Suprapubic skin (tissue), 4 donors: ENCODE results near the gene PRSS37. TPM values are rescaled to one million over a fixed set of nuclear protein-coding genes. Genes with fewer than 3 reads are reported as not detected.

ENCODE experiments used
- DNase-seq, 2 donors: peaks; one replicate each; pipeline ENCODE4 v3.0.0-alpha.2; 2019; ENCODE audit warnings: low spot score in 2 of 2
- H3K27ac ChIP-seq: fragments of 200-600 bp; sonication (generic); one replicate; pipeline ENCODE4 v1.5.1; 2019
- H3K27me3 ChIP-seq: fragments of 200-600 bp; sonication (generic); one replicate; pipeline ENCODE4 v1.5.1; 2019
- H3K36me3 ChIP-seq: fragments of 200-600 bp; sonication (generic); one replicate; pipeline ENCODE4 v1.5.1; 2019
- H3K4me1 ChIP-seq: fragments of 200-600 bp; sonication (generic); one replicate; pipeline ENCODE4 v1.5.1; 2019
- H3K4me3 ChIP-seq: fragments of 200-600 bp; sonication (generic); one replicate; pipeline ENCODE4 v1.5.1; 2019; ENCODE audit warnings: mild to moderate bottlenecking
- H3K9me3 ChIP-seq: fragments of 200-600 bp; sonication (generic); one replicate; pipeline ENCODE4 v1.5.1; 2019
- EP300 ChIP-seq: sonication (generic); formaldehyde crosslinking; IDR thresholded peaks from one replicate; pipeline ENCODE4 v1.6.1; 2017; ENCODE audit warnings: antibody characterized with exemption
- POLR2A ChIP-seq, 2 donors: fragments of 450-650 bp; IDR thresholded peaks; one replicate each; pipeline ENCODE4 v1.6.1; 2017; ENCODE audit warnings: antibody characterized with exemption in 2 of 2, mild to moderate bottlenecking in 2 of 2, moderate library complexity in 2 of 2
- POLR2AphosphoS5 ChIP-seq, 3 donors: sonication (generic); formaldehyde crosslinking; IDR thresholded peaks; one replicate each; pipeline ENCODE4 v1.6.1; 2017; ENCODE audit warnings: antibody characterized with exemption in 3 of 3
- WGBS: methylation state at CpG from one replicate; pipeline ENCODE4 v1.1.5; 2018; 5-methylcytosine and 5-hydroxymethylcytosine counted together
- total RNA-seq, 4 donors: library from RNA; depleted of rRNA; stranded (reverse); fragments of >200 nt; gene quantifications; one replicate each; pipeline ENCODE4 v1.1.0, GENCODE V29; 2016
- TF ChIP-seq, protein P1 (sequence below), 2 donors: fragments of 200-600 bp in 1 of 2; fragments of 450-650 bp in 1 of 2; sonication (generic) in 1 of 2; IDR thresholded peaks; one replicate each; pipeline ENCODE4 v1.5.1; 2016 to 2019; ENCODE audit warnings: antibody characterized with exemption in 2 of 2, mild to moderate bottlenecking in 1 of 2, moderate library complexity in 1 of 2

Gene PRSS37
- total RNA-seq, 4 donors from 2014 or later = not detected

DNA sequence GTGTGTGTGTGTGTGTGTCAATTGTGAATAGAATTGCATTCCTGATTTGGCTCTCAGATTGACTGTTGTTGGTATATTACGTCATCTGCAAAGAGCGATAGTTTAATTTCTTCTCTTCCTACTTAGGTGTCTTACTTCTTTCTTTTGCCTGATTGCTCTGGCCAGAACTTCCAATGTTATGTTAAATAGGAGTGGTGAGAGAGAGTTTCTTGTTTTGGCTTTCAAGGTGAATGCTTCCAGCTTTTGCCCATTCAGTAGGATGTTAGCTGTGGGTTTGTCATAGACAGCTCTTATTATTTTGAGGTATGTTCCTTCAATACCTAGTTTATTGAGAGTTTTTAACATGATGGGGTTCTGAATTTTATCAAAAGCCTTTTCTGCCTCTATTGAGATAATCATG lies 34.2 kb upstream of the PRSS37 start:
- DNase-seq = no peak
- WGBS = 74% methylated on average over 2 of the region's 2 CpGs

DNA sequence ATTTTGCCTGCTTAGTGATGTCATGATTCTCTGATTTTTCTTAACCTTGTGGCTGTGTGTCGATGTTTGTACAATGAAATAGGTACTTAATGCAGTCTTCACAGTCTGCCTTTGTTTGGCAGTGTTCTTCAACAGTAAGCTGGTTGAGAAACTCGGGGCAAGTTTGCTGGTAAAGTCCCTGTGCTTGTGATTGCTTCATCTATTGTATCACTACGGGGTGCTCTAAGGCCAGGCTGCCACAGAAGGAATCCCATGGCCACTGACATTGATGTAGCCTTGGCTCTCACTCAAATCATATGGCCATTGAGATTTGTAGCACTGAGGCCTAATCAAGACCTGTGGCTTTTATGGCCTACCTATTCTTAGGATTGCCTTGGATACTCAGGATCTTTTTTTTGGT lies 33.5 kb upstream of the PRSS37 start:
- H3K4me3 ChIP-seq = no peak overlapping the region
- H3K9me3 ChIP-seq = peaks cover 5% of the 10 kb centered on the region
- no peaks in the 10 kb centered on the region for H3K36me3 ChIP-seq
- no peak overlapping the region for H3K27ac ChIP-seq
- TF ChIP-seq, protein P1, sequence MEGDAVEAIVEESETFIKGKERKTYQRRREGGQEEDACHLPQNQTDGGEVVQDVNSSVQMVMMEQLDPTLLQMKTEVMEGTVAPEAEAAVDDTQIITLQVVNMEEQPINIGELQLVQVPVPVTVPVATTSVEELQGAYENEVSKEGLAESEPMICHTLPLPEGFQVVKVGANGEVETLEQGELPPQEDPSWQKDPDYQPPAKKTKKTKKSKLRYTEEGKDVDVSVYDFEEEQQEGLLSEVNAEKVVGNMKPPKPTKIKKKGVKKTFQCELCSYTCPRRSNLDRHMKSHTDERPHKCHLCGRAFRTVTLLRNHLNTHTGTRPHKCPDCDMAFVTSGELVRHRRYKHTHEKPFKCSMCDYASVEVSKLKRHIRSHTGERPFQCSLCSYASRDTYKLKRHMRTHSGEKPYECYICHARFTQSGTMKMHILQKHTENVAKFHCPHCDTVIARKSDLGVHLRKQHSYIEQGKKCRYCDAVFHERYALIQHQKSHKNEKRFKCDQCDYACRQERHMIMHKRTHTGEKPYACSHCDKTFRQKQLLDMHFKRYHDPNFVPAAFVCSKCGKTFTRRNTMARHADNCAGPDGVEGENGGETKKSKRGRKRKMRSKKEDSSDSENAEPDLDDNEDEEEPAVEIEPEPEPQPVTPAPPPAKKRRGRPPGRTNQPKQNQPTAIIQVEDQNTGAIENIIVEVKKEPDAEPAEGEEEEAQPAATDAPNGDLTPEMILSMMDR (IDR thresholded peaks at IDR 0.05) = no peak
- TF ChIP-seq POLR2AphosphoS5 (IDR thresholded peaks at IDR 0.05) (no peak), POLR2A (IDR thresholded peaks at IDR 0.05) (no peak), EP300 (no peak)
- no peak for DNase-seq
- H3K27me3 ChIP-seq = no peaks in the 10 kb centered on the region
- 56% methylated on average over 3 of the region's 3 CpGs for WGBS
- no peaks in the 10 kb centered on the region for H3K4me1 ChIP-seq

More for the DNA sequence above, 34.2 kb upstream of the PRSS37 start:
- TF ChIP-seq POLR2A (IDR thresholded peaks at IDR 0.05) = no peak
- no peak for TF ChIP-seq POLR2AphosphoS5 (IDR thresholded peaks at IDR 0.05)
- no peak for TF ChIP-seq EP300
- TF ChIP-seq, protein P1 (IDR thresholded peaks at IDR 0.05) = no peak
- Histone ChIP-seq H3K36me3 (no peaks in the 10 kb centered on the region), H3K27ac (no peak overlapping the region), H3K4me1 (no peaks in the 10 kb centered on the region), H3K9me3 (peaks cover 5% of the 10 kb centered on the region), H3K27me3 (no peaks in the 10 kb centered on the region), H3K4me3 (no peak overlapping the region)

DNA sequence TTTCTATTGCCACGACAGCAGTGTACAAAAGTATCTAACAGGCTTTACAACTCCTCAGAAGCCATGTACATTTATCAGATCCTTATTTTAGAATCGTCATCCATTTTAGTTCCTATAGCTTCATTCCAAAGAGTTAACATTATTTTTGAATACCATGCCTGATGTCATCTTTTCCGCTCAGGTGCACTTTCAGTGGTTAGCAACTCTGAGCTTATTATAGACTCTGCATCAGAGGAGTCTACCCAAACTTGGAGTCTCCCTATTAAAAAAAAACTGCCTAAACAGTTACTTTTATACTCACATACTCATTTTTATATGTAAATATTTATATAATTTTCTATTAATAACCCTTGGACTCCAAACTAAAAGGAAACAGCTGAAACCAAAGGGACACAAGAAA lies 31.6 kb upstream of the PRSS37 start:
- Histone ChIP-seq H3K36me3 (no peaks in the 10 kb centered on the region), H3K4me3 (no peak overlapping the region), H3K27me3 (no peaks in the 10 kb centered on the region), H3K9me3 (no peaks in the 10 kb centered on the region), H3K27ac (no peak overlapping the region), H3K4me1 (no peaks in the 10 kb centered on the region)
- TF ChIP-seq EP300 (no peak), POLR2A (IDR thresholded peaks at IDR 0.05) (no peak), POLR2AphosphoS5 (IDR thresholded peaks at IDR 0.05) (no peak)
- TF ChIP-seq, protein P1 (IDR thresholded peaks at IDR 0.05) = no peak
- WGBS = 80% methylated on average over 3 of the region's 3 CpGs
- no peak for DNase-seq

DNA sequence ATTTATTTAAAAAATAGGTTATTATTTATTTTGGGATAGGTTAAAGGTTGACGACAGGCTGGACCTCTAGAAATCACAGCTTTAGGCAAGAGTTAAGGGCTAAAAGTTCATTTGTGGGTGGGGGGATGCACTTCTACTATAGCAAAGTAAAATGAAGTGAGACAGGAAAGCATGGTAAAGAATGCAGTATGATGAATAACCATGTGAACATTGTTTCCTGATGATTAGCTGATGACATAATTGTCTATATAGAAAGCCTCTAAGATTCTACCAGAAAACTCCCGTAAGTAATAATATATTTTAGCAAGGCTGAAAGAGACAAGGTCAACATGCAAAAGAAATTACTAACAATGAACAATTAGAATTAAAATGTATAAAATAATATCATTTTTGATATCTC lies 25.7 kb upstream of the PRSS37 start:
- WGBS = 89% methylated on average over 2 of the region's 2 CpGs
- Histone ChIP-seq H3K4me3 (no peak overlapping the region), H3K36me3 (no peaks in the 10 kb centered on the region), H3K9me3 (no peaks in the 10 kb centered on the region), H3K27me3 (no peaks in the 10 kb centered on the region), H3K27ac (no peak overlapping the region), H3K4me1 (no peaks in the 10 kb centered on the region)
- DNase-seq = no peak
- TF ChIP-seq, protein P1 (IDR thresholded peaks at IDR 0.05) = no peak
- no peak for TF ChIP-seq EP300
- no peak for TF ChIP-seq POLR2A (IDR thresholded peaks at IDR 0.05)
- TF ChIP-seq POLR2AphosphoS5 (IDR thresholded peaks at IDR 0.05) = no peak

DNA sequence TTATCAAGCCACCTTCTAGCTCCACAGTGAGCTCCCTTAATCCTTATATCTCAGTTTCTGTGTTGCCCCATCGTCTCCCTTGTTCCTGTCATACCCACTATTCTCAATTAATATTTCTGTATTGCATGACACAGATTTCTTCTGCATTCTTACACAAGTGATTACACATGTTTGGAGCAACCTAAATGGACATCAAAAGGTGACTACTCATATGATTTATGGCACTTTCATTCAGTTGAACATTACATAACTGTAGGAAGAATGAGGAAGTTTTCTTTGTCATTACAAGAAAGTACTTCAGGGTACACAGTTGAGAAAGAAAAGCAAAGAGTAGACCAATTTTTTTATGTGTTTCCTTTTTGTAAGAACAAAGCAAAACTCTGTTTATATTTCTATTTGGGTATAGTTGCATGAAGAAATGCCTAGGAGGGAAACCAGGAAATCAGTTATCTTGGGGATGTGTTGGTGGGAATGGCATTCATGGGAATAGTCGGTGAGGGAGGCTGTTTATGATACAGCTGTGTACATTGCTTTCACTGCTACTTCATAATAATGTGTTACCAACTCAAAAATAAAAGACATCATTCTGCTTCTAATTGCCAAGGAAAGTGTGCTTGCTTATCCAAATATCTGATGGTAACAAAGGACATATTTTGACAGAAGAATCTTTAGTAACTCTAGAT lies 23.6 kb upstream of the PRSS37 start:
- Histone ChIP-seq H3K36me3 (no peaks in the 10 kb centered on the region), H3K9me3 (no peaks in the 10 kb centered on the region), H3K27me3 (no peaks in the 10 kb centered on the region), H3K4me3 (no peak overlapping the region), H3K27ac (no peak overlapping the region), H3K4me1 (no peaks in the 10 kb centered on the region)
- no peak for DNase-seq
- no peak for TF ChIP-seq EP300
- TF ChIP-seq POLR2A (IDR thresholded peaks at IDR 0.05) = no peak
- TF ChIP-seq POLR2AphosphoS5 (IDR thresholded peaks at IDR 0.05) = no peak
- TF ChIP-seq, protein P1 (IDR thresholded peaks at IDR 0.05) = no peak
- WGBS = 43% methylated on average over 2 of the region's 2 CpGs
